Activated CD4-positive, alpha-beta T cell treated with anti-CD3 and anti-CD28 coated beads, Interleukin-2, amount 50 U/mL, for 4 hours (primary cell): ENCODE data around the gene HS3ST1.
"Not testable (repeated sequence)": the region's sequence is repeated elsewhere in the genome, so short reads cannot be mapped to it uniquely, and the experiment has no call there.

Experiments
- DNase-seq, 2 experiments: peaks; one replicate each; pipeline ENCODE4 v3.0.0-alpha.2; 2020

The HS3ST1 gene

GRCh38 chr4:11397819-11398610, 30.7 kb downstream of the HS3ST1 start:
- DNase-seq: no peak

- no peak for DNase-seq
These were observed 31.5 kb downstream of the HS3ST1 start for GRCh38 chr4:11397146-11397545.

GRCh38 chr4:11393551-11393950, 35.1 kb downstream of the HS3ST1 start:
- no peak for DNase-seq

GRCh38 chr4:11384072-11384471, 44.6 kb downstream of the HS3ST1 start:
- not testable (repeated sequence) for DNase-seq

- DNase-seq: no peak
These were observed 52.1 kb downstream of the HS3ST1 start for GRCh38 chr4:11376571-11376970.

DNA sequence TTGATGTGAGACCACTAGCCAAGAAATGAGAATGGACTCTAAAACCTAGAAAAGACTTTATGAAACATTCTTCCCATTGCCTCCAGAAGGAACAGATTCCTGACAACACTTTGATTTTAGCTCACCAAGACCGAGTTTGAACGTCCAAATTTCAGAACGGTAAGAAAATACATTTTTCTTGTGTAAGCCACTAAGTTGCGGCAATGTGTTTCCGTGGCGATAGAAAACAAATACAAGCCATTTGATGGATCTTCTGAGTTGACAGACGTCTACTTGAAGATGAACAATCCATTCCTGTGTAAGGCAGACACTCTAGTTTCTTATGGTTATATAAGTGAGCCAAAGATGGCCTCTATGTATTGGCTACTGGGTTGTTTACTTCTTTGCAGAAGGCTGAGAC, 52.5 kb downstream of the HS3ST1 start:
- DNase-seq: no peak

DNA sequence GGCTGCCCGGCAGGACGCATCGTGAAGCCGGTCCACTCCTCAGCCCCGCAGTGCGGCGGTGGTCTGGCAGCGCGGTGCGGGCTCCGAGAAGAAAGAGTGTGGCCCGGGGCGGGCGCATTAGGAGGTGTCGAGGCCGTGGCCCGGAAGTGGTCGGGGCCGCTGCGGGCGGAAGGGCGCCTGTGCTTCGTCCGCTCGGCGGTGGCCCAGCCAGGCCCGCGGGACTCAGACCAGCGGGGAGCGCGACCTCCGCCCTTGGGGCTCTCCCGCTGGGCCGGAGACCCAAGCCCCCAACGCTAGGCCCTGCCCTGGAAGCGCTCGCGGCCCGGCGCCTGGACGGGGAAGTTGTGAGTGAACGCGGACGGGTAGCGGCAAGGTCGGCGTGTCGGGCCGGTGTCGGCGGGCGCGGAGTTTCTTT, 60.0 kb downstream of the HS3ST1 start:
- DNase-seq: no peak

DNA sequence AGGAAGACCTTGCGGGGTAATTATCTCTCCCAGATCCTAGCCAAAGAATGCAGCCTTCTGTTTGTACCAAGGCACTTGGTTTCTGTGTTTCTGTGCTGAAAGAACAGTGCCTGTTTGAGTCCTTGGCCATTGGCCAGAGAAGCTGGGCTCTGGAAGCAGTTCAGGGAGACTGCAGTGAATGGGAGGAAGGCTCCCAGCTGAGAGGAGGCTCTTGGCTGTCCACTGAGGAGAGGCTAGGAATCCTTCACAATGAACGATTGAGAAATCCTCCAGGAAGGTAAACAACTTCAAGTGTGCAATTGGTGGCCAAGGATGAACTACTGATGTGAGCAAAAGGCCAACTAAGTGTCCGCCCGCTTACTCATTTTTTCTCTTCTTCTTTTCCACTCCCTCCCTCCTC, 61.3 kb downstream of the HS3ST1 start:
- DNase-seq: no peak

GRCh38 chr4:11366859-11367258, 61.8 kb downstream of the HS3ST1 start:
- no peak for DNase-seq

- no peak for DNase-seq
These were observed 63.7 kb downstream of the HS3ST1 start for GRCh38 chr4:11365039-11365438.

DNA sequence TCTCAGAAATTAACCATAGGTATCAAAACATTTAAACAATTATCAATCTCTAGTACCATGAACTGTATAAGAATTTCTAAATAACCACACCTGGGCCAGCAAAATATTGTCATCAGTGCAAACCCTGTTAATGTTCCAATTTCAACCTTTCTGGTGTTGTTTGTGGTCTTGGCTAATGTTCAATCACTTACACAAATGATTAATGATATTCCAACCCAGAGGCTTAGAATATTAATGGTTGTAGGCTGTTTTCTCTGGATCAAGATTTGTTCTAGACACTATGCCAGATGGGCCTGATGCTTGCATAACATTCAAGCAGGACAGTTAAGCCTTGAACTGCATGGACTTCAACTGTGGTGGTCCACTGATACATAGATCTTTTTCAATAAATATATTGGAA, 69.1 kb downstream of the HS3ST1 start:
- no peak for DNase-seq

DNA sequence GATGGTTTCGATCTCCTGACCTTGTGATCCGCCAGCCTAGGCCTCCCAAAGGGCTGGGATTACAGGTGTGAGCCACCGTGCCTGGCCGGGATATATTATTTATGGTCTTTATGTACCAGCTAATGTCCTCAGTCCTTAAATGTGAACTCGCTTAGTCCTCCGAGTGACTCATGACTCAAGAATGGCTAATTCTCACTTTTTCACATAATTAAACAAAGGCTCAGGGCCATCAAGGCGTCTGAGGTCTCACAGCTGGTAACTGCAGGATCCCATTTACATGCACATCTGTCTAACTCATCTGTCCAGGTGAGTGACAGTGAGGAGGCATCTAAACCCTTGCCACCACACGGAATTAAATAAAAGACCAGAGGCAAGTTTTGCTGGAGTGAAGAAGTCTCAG, 73.5 kb downstream of the HS3ST1 start:
- DNase-seq: no peak

DNA sequence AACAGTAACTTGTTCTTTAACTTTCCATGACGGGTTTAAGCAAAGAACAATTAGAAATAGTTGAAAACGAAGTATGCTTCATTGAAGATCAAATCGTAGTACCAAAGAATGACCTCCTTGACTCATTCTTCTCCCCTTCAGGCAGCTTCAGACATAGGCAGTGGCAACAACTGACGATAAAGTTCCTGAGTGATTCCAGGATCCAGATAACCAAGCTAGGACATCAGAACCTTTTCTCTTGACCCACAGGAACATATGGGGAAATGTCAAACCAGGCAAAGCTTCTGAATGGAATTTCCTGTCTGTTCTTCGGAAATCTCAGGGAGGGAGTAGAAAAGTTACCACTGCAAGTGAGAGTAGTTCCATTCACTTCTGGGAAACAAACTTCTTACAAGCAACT, 74.2 kb downstream of the HS3ST1 start:
- no peak for DNase-seq

GRCh38 chr4:11348449-11349088, 80.1 kb downstream of the HS3ST1 start:
- no peak for DNase-seq

- DNase-seq: no peak
These were observed 83.8 kb downstream of the HS3ST1 start for GRCh38 chr4:11344916-11345315.

DNA sequence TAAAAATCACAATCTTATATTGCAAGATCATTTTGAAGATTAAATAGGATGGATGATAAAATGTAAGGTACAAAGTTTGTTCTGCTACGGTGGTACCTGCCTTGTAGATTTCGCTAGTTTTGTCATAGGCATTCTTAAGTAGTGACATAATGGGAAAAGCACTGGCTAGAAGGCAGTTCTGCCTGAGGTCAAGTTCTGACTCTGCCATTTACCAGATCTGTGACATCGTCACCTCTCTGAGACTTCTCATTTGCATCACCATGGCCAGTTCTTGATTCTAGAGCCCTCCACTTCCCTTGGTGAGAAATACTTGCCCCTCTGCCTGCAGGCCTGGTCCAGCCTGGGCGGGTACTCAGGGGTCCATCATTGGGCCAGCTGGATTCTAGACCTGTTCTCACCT, 85.2 kb downstream of the HS3ST1 start:
- no peak for DNase-seq
